T47D (cell line): ENCODE results near the gene S100A8.

ENCODE experiments used
- DNase-seq, 2 experiments: peaks; one replicate each; pipeline versions ENCODE4 v3.0.0 to v3.0.0-alpha.2; 2011 to 2012; ENCODE audit warnings: low read depth in 1 of 2, low spot score in 1 of 2
- JUND ChIP-seq: IDR thresholded peaks from 2 replicates; pipeline ENCODE4 v1.6.1; 2012; ENCODE audit warnings: low read depth
- in situ Hi-C: cut with HindIII; loops from 2 replicates; pipeline ENCODE4 v1.10.0; 2016; ENCODE audit warnings: low sequenced_read_pairs, low pct_unique_long_range_greater_than_20kb

The S100A8 gene

GRCh38 chr1:153343040-153343681 is 47.7 kb downstream of the S100A8 start:
- no peak for TF ChIP-seq JUND
- no peak for DNase-seq
- in situ Hi-C loops = no loop called here

DNA sequence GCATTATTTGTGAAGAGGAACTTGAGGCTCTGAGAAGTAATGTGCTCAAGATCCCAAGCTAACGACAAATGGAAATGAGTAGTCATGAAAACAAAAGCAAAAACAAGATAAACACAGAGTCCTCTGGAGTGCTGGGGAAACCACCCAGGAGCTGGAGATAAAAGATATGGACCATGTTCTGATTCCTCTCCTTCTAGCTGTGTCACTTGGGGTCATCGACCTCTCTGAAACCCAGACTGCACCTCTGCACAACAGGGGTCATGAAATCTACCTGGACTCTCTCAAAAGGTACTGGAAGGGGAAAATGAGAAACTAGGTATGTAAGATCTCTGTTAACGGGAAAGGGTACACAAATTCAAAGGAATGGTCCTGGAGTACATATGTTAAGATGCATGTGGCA is 48.7 kb downstream of the S100A8 start:
- DNase-seq = no peak
- in situ Hi-C loops = no loop called here
- no peak for TF ChIP-seq JUND

GRCh38 chr1:153341431-153341934 is 49.4 kb downstream of the S100A8 start:
- TF ChIP-seq JUND = no peak
- no peak for DNase-seq
- in situ Hi-C loops = no loop called here

DNA sequence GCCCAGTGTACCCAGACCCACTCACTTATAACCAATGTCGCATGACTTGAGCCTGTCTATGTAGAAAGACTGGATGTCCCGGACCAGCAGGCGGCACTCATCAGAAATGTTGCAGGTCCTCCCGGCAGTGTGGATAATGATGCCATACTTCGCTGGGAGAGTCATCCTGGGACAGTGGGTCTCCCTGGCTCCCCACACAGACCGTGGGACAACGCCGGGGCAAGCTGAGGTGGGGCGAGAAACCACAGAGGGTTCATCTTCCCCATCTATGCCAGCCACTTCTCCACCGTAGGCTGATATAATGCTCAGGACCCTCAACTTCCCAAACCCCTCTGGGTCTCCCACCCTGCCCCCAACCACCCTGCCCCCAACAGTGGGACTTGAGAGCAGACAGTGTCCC is 50.5 kb downstream of the S100A8 start:
- in situ Hi-C loops = no loop called here
- no peak for DNase-seq
- no peak for TF ChIP-seq JUND
